ENCODE results near the gene ERCC3. TPM values are rescaled to one million over a fixed set of nuclear protein-coding genes. Genes with fewer than 3 reads are reported as not detected.

The ERCC3 gene
- polyA plus RNA-seq, 1 of the 3 experiments (the other 2 are of a cell fraction) = 84.8 TPM

GRCh38 chr2:127226520-127227263 is 67.3 kb downstream of the ERCC3 start:
- POLR2A ChIA-PET = no interaction called here
- CTCF ChIA-PET = no interaction called here
- no peaks in the 10 kb centered on the region for H3K9me2 ChIP-seq
- 42% methylated on average over 10 of the region's 10 CpGs for WGBS (ENCODE audit: low lambda C conversion rate)
- TF ChIP-seq NFIC (IDR thresholded peaks at IDR 0.05; ENCODE audit: borderline replicate concordance) (no peak), CTCF (IDR thresholded peaks at IDR 0.05) (no peak), TAF1 (IDR thresholded peaks at IDR 0.05; ENCODE audit: borderline replicate concordance, low read depth, low read length) (no peak), POLR2AphosphoS5 (IDR thresholded peaks at IDR 0.05; ENCODE audit: low read depth, low read length) (no peak), EP300 (IDR thresholded peaks at IDR 0.05; ENCODE audit: borderline replicate concordance in 1 of 2, low read depth in 1 of 2, low read length in 1 of 2) (no peak), IRF3 (IDR thresholded peaks at IDR 0.05; ENCODE audit: low read depth, low read length) (no peak), MEF2A (IDR thresholded peaks at IDR 0.05; ENCODE audit: borderline replicate concordance, low read depth) (no peak), RXRA (IDR thresholded peaks at IDR 0.05; ENCODE audit: borderline replicate concordance, low read depth) (no peak), ZBTB33 (IDR thresholded peaks at IDR 0.05; ENCODE audit: borderline replicate concordance, low read depth) (no peak), NRF1 (IDR thresholded peaks at IDR 0.05; ENCODE audit: low read depth, low read length) (no peak), EZH2phosphoT487 (IDR thresholded peaks at IDR 0.05; ENCODE audit: borderline replicate concordance, low read depth) (no peak), TCF12 (IDR thresholded peaks at IDR 0.05) (no peak), GATA2 (CRISPR knock-in tag; IDR thresholded peaks at IDR 0.05) (no peak), ELF1 (IDR thresholded peaks at IDR 0.05) (no peak), RFX5 (IDR thresholded peaks at IDR 0.05; ENCODE audit: low read length) (no peak), TEAD4 (IDR thresholded peaks at IDR 0.05; ENCODE audit: borderline replicate concordance, insufficient read depth) (no peak)
- H3K4me1 ChIP-seq (ENCODE audit: control insufficient read depth in 1 of 2, insufficient read depth in 2 of 2, low read depth in 1 of 2, low read length in 1 of 2) = peaks cover 0 to 4% of the 10 kb centered on the region in 2 experiments; a peak in 1 of 4 replicates
- H2AFZ ChIP-seq (ENCODE audit: low read depth) = no peak overlapping the region
- no peaks in the 10 kb centered on the region for H3K36me3 ChIP-seq (replicated peaks in 1 of 2; ENCODE audit: control insufficient read depth in 1 of 2, insufficient read depth in 2 of 2, low read length in 1 of 2)
- no peak for DNase-seq
- H3K27ac ChIP-seq (ENCODE audit: low read depth in 2 of 2, low read length in 1 of 2) = no peak overlapping the region
- H4K20me1 ChIP-seq (ENCODE audit: insufficient read depth) = no peaks in the 10 kb centered on the region
- H3K27me3 ChIP-seq (ENCODE audit: insufficient read depth) = no peaks in the 10 kb centered on the region; the same call in 1 of the 2 replicates
- H3K4me2 ChIP-seq = no peak overlapping the region
- no peak overlapping the region for H3K4me3 ChIP-seq (ENCODE audit: low read depth in 2 of 2, low read length in 1 of 2)
- no peak overlapping the region for H3K9ac ChIP-seq
- H3F3A ChIP-seq (replicated peaks; ENCODE audit: insufficient read depth) = no peaks in the 10 kb centered on the region
- H3K79me2 ChIP-seq (ENCODE audit: insufficient read depth) = no peaks in the 10 kb centered on the region
- no peaks in the 10 kb centered on the region for H3K9me3 ChIP-seq
